Kidney (tissue), 14 donors: ENCODE data around the gene SERPINA7. TPM values are rescaled to one million over a fixed set of nuclear protein-coding genes. Genes with fewer than 3 reads are reported as not detected.
"Not testable (repeated sequence)": the region's sequence is repeated elsewhere in the genome, so short reads cannot be mapped to it uniquely, and the experiment has no call there.

Source experiments
- DNase-seq, 5 donors: peaks; one replicate each; pipeline ENCODE4 v3.0.0-alpha.2; 2013 to 2020
- FAIRE-seq: peaks from 2 replicates; lab custom pipeline; 2012; peaks lifted over from hg19 to GRCh38; lab: Jason Lieb, UNC
- H3K27ac ChIP-seq, 2 donors: one replicate each; pipeline ENCODE4 v1.7.0; 2013; ENCODE audit warnings: low read depth in 2 of 2, low read length in 2 of 2, inconsistent platforms in 1 of 2
- H3K27me3 ChIP-seq: one replicate; pipeline ENCODE4 v1.7.1; 2013; ENCODE audit warnings: low read length, inconsistent platforms; ENCODE audit not compliant: control insufficient read depth, insufficient read depth
- H3K36me3 ChIP-seq, 3 donors: one replicate each; pipeline versions ENCODE4 v1.7.0 to v1.7.1; 2013; ENCODE audit warnings: low read length in 3 of 3, control low read depth in 1 of 3, inconsistent platforms in 1 of 3; ENCODE audit not compliant: insufficient read depth in 3 of 3, control insufficient read depth in 2 of 3
- H3K4me1 ChIP-seq, 3 donors: one replicate each; pipeline versions ENCODE4 v1.7.0 to v1.7.1; 2013; ENCODE audit warnings: low read length in 3 of 3, inconsistent platforms in 1 of 3, low read depth in 1 of 3; ENCODE audit not compliant: control insufficient read depth in 2 of 3, insufficient read depth in 2 of 3
- H3K4me3 ChIP-seq, 3 donors: one replicate each; pipeline versions ENCODE4 v1.7.0 to v1.8.1; 2013; ENCODE audit warnings: low read length in 3 of 3, control low read depth in 1 of 3, inconsistent platforms in 1 of 3
- H3K9ac ChIP-seq, 3 donors: one replicate each; pipeline versions ENCODE4 v1.7.0 to v1.7.1; 2013; ENCODE audit warnings: low read length in 3 of 3, control low read depth in 1 of 3, inconsistent platforms in 1 of 3
- H3K9me3 ChIP-seq, 3 donors: one replicate each; pipeline versions ENCODE4 v1.7.0 to v1.7.1; 2013; ENCODE audit warnings: low read length in 3 of 3, control low read depth in 1 of 3, inconsistent platforms in 1 of 3; ENCODE audit not compliant: control insufficient read depth in 2 of 3, insufficient read depth in 1 of 3
- intact Hi-C: fragments of 100-400 bp; cut with DNase I; formaldehyde crosslinking; loops from one replicate; pipeline ENCODE4 v1.11.1; 2022
- polyA plus RNA-seq: library from polyadenylated mRNA; stranded (reverse); fragments of 350-450 nt; fragmentation: Illumina TruSeq; extraction: RNeasy Lipid Tissue Mini Kit (QIAGEN cat#74804); gene quantifications from one replicate; pipeline ENCODE4 v1.2.3, GENCODE V29; 2014; ENCODE audit warnings: low read depth, low replicate concordance; ENCODE audit not compliant: insufficient read depth
- total RNA-seq: library from RNA; stranded (reverse); fragmentation: NEBNext Ultra II Directional; extraction: Animal tissue kit (Norgen Biotek cat#: 25700); gene quantifications from one replicate; pipeline ENCODE4 v1.2.1, GENCODE V29; 2021
- TF ChIP-seq, protein P1 (sequence below): IDR thresholded peaks from 3 replicates; pipeline ENCODE4 v1.5.1; 2012; ENCODE audit warnings: mild to moderate bottlenecking, moderate library complexity, borderline replicate concordance; ENCODE audit not compliant: insufficient read depth; ENCODE audit errors: extremely low read depth
- donor health status: control.
- donor health status: control.
- donor health status: control.
- donor health status: control.
- donor health status: control.
- donor health status: DM: yes; HTN: yes; CAD: no.
- donor health status: Normal renal cell carcinoma (clear cell type).

SERPINA7 gene
- total and polyA plus RNA-seq, 2 donors from 2014 or later = 1.2 TPM; not detected in 1

DNA sequence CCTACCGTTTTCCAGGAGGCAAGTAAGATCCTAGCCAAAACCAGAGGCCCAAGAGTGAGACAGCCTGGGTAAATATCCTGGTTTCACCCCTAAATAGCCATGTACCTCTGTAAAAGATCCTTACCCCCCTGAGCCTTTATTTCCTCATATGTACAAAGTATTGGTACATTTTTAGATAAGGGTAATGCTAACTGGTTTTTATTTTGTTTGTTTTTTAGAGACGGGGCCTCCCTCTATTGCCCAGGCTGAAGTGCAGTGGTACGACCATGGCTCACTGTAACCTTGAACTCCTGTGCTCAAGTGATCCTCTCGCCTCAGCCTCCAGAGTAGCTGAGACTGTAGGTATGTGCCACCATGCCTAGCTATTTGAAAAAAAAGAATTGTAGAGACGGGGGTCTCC, 29.4 kb downstream of the SERPINA7 start:
- intact Hi-C loops = no loop called here
- DNase-seq = no peak
- Histone ChIP-seq H3K4me1 (no peaks in the 10 kb centered on the region), H3K9ac (no peak overlapping the region), H3K9me3 (no peaks in the 10 kb centered on the region), H3K4me3 (no peak overlapping the region), H3K27ac (no peak overlapping the region), H3K36me3 (no peaks in the 10 kb centered on the region), H3K27me3 (no peaks in the 10 kb centered on the region)
- FAIRE-seq = no peak
- TF ChIP-seq, protein P1, sequence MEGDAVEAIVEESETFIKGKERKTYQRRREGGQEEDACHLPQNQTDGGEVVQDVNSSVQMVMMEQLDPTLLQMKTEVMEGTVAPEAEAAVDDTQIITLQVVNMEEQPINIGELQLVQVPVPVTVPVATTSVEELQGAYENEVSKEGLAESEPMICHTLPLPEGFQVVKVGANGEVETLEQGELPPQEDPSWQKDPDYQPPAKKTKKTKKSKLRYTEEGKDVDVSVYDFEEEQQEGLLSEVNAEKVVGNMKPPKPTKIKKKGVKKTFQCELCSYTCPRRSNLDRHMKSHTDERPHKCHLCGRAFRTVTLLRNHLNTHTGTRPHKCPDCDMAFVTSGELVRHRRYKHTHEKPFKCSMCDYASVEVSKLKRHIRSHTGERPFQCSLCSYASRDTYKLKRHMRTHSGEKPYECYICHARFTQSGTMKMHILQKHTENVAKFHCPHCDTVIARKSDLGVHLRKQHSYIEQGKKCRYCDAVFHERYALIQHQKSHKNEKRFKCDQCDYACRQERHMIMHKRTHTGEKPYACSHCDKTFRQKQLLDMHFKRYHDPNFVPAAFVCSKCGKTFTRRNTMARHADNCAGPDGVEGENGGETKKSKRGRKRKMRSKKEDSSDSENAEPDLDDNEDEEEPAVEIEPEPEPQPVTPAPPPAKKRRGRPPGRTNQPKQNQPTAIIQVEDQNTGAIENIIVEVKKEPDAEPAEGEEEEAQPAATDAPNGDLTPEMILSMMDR = no peak

DNA sequence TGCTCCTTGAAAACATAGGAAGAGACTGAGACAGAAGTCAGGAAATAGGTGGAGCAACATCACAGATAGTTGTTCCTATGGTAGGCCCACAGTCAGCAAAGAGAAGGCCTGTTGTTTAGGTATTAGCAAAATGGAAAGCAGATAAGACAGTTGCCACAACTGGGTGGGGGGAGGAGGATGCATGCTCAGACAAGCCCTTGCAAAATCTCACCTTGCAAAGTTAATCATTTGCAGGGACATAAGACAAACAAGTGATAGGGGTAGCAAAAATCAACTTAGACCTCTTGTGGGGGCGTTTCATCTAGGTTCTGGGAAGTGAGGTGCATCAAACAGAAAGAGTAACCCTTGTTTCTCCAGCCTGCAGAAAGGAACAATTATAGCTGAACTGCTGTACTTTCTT, 30.7 kb downstream of the SERPINA7 start:
- Histone ChIP-seq H3K4me3 (no peak overlapping the region), H3K9me3 (no peaks in the 10 kb centered on the region), H3K27me3 (no peaks in the 10 kb centered on the region), H3K36me3 (no peaks in the 10 kb centered on the region), H3K27ac (no peak overlapping the region), H3K9ac (no peak overlapping the region), H3K4me1 (no peaks in the 10 kb centered on the region)
- no peak for DNase-seq
- no peak for FAIRE-seq
- TF ChIP-seq, protein P1 = no peak
- intact Hi-C loops = no loop called here

GRCh38 chrX:106005684-106006083, 32.8 kb downstream of the SERPINA7 start:
- Histone ChIP-seq H3K36me3 (no peaks in the 10 kb centered on the region), H3K4me1 (no peaks in the 10 kb centered on the region), H3K4me3 (no peak overlapping the region), H3K9me3 (no peaks in the 10 kb centered on the region), H3K27ac (no peak overlapping the region), H3K27me3 (no peaks in the 10 kb centered on the region), H3K9ac (no peak overlapping the region)
- TF ChIP-seq, protein P1 = no peak
- FAIRE-seq (no peak), DNase-seq (no peak)
- intact Hi-C loops = no loop called here

DNA sequence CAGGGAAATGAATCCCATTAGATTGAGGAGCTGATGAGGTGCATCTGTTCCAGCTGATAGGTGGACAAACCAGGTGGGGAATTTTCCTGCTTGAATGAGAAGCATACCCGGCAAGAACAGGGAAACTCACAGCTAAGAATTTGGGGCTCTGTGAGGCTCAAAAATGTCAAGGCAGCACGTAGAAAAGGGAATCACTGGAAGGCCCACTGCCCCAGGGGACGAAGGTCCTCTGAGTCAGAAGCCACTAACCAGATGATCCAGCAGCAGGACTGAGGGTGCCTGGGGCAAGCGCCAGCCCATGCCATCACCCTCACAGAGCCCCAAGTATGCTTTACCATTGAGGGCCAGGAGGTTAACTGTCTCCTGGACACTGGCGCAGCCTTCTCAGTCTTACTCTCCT, 37.9 kb downstream of the SERPINA7 start:
- not testable (repeated sequence) for FAIRE-seq

More for the DNA sequence above, 37.9 kb downstream of the SERPINA7 start:
- H3K27ac ChIP-seq, H3K9me3 ChIP-seq, H3K9ac ChIP-seq, intact Hi-C loops, H3K27me3 ChIP-seq, DNase-seq, H3K4me3 ChIP-seq, H3K4me1 ChIP-seq, H3K36me3 ChIP-seq: not testable (repeated sequence)
